Naive thymus-derived CD4-positive, alpha-beta T cell (primary cell): ENCODE data around the gene BCL11B. TPM values are rescaled to one million over a fixed set of nuclear protein-coding genes. Genes with fewer than 3 reads are reported as not detected.
A peak's percentile ranks its signal among the peaks of the same experiment; 100 is the strongest.

Experiments used
- ATAC-seq: fragments of 150-1000 bp; cut with Tn5 transposase; 2 replicates; pipeline ENCODE4 v1.10.0; 2021; ENCODE audit warnings: mild to moderate bottlenecking, moderate library complexity
- CTCF ChIA-PET: fragments of 350-600 bp; sonication (Branson Sonifier 250); formaldehyde crosslinking; loops from one replicate; lab custom pipeline; 2021; ENCODE audit warnings: antibody characterized with exemption; lab: Charles Lee
- POLR2A ChIA-PET: fragments of 350-600 bp; sonication (Branson Sonifier 250); formaldehyde crosslinking; loops from one replicate; lab custom pipeline; 2021; ENCODE audit warnings: antibody characterized with exemption, inconsistent platforms; lab: Charles Lee
- DNase-seq, 9 donors: peaks; one replicate each; pipeline versions ENCODE4 v3.0.0 to v3.0.0-alpha.2; 2020 to 2022; ENCODE audit warnings: mixed read lengths in 1 of 9
- H3K27ac ChIP-seq: one replicate; pipeline ENCODE4 v1.7.0; 2013; ENCODE audit warnings: mild to moderate bottlenecking, low read depth, low read length, moderate library complexity
- H3K27me3 ChIP-seq, 2 donors: one replicate each; pipeline ENCODE4 v1.7.0; 2013; ENCODE audit warnings: low read length in 2 of 2, mild to moderate bottlenecking in 2 of 2, moderate library complexity in 2 of 2; ENCODE audit not compliant: control insufficient read depth in 2 of 2, insufficient read depth in 2 of 2
- H3K36me3 ChIP-seq, 3 experiments: 1 replicate in 2 of 3; 2 replicates in 1 of 3; pipeline ENCODE4 v1.7.0; 2013; ENCODE audit warnings: low read length in 3 of 3, mild to moderate bottlenecking in 3 of 3, moderate library complexity in 1 of 3; ENCODE audit not compliant: insufficient read depth in 3 of 3, control insufficient read depth in 2 of 3
- H3K4me1 ChIP-seq, 2 donors: one replicate each; pipeline ENCODE4 v1.7.0; 2013; ENCODE audit warnings: low read length in 2 of 2, mild to moderate bottlenecking in 2 of 2, moderate library complexity in 1 of 2; ENCODE audit not compliant: control insufficient read depth in 2 of 2, insufficient read depth in 2 of 2
- H3K4me3 ChIP-seq: 2 replicates; pipeline ENCODE4 v1.7.0; 2013; ENCODE audit warnings: mild to moderate bottlenecking, low read length
- H3K9me3 ChIP-seq, 3 experiments: 1 replicate in 2 of 3; 2 replicates in 1 of 3; pipeline ENCODE4 v1.7.0; 2013; ENCODE audit warnings: low read length in 3 of 3; ENCODE audit not compliant: control insufficient read depth in 2 of 3
- H3K27ac Mint-ChIP-seq, 9 donors: one replicate each; pipeline ENCODE4 v1.8.0; 2020 to 2022; ENCODE audit warnings: mixed read lengths in 9 of 9, mild to moderate bottlenecking in 8 of 9, moderate library complexity in 5 of 9, inconsistent platforms in 2 of 9
- H3K27me3 Mint-ChIP-seq, 5 donors: one replicate each; pipeline ENCODE4 v1.8.0; 2021 to 2022; ENCODE audit warnings: mixed read lengths in 5 of 5, mild to moderate bottlenecking in 1 of 5
- H3K36me3 Mint-ChIP-seq, 5 donors: one replicate each; pipeline ENCODE4 v1.8.0; 2020 to 2022; ENCODE audit warnings: mixed read lengths in 5 of 5, mild to moderate bottlenecking in 3 of 5, inconsistent platforms in 1 of 5
- H3K4me1 Mint-ChIP-seq, 7 donors: one replicate each; pipeline ENCODE4 v1.8.0; 2020 to 2022; ENCODE audit warnings: mixed read lengths in 7 of 7, mild to moderate bottlenecking in 3 of 7, inconsistent platforms in 1 of 7
- H3K4me3 Mint-ChIP-seq, 10 donors: one replicate each; pipeline ENCODE4 v1.8.0; 2020 to 2022; ENCODE audit warnings: mild to moderate bottlenecking in 10 of 10, mixed read lengths in 10 of 10, moderate library complexity in 6 of 10, inconsistent platforms in 2 of 10
- H3K9me3 Mint-ChIP-seq, 11 donors: one replicate each; pipeline ENCODE4 v1.8.0; 2020 to 2022; ENCODE audit warnings: mixed read lengths in 11 of 11, mild to moderate bottlenecking in 4 of 11, inconsistent platforms in 1 of 11, moderate library complexity in 1 of 11
- intact Hi-C, 2 donors: fragments of 100-400 bp; cut with micrococcal nuclease; formaldehyde crosslinking; loops; one replicate each; pipeline ENCODE4 v1.15.1; 2023
- polyA plus RNA-seq, 2 donors: library from polyadenylated mRNA; unstranded; fragments of 300-500 nt; fragmentation: Illumina TruSeq; gene quantifications; one replicate each; pipeline ENCODE4 v1.2.3, GENCODE V29; 2021
- total RNA-seq, 6 experiments: library from RNA in 5 of 6; stranded (reverse) in 5 of 6; gene quantifications; 1 replicate in 5 of 6; 2 replicates in 1 of 6; pipeline ENCODE4 v1.2.3 and lab custom pipeline; 2021 to 2026

Gene BCL11B
- total and polyA plus RNA-seq, 7 experiments from 2014 or later = 10.9 to 269 (median 145) TPM

DNA sequence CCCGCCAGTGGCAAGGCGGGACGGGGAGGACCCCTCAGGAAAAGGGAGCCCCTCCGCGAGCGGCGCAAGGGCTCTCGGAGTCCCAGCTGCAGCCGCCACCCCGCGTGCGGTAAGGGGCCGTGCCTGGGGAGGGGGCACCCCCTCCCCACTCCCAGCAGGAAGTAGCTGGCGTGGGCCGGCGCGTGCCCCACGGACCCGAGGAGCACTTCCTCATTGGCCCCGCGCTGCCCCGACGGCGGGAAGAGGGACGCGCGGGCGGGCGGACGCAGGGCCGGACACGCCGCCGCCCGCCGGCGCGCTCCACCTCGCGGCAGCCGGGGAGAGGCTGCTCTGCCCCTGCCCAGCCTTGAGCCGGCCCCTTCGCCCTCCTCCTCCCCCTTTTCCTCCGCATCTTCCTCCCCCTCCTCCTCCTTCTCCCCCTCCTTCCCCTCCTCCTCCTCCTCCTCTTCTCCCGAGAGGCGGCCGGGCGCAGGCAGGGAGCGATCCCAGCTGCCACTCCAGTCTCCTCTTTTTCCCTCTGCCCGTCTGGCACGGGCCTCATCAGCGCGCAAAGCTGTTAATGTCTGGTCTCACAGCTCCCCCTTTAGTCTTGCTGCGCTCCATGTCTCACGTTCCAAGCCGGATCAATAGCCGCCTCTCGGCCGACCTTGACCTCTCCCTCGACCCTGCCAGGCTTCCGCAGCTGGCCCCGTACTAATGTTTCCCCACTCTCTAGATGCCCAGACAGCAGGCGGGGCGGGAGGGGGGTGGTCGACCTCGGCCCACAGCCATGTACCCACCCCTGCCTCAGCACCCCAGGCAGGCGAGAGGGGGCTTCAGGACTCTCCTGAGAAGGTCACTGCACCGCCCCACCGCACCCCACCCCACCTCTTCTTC lies 2.6 kb upstream of the BCL11B start:
- H3K27ac ChIP-seq = peak overlapping the region; percentile 98
- no peaks in the 10 kb centered on the region for H3K27me3 ChIP-seq
- peaks cover 0 to 17% (median 0%) of the 10 kb centered on the region in 3 experiments for H3K36me3 ChIP-seq
- H3K9me3 ChIP-seq = no peaks in the 10 kb centered on the region
- Mint-ChIP-seq H3K27ac (peak overlapping the region; percentile 37 to 96 (median 85)), H3K4me3 (peak overlapping the region; percentile 87 to 99 (median 94)), H3K36me3 (peaks cover 4 to 10% (median 4%) of the 10 kb centered on the region in 5 donors), H3K27me3 (peaks cover 0 to 42% (median 0%) of the 10 kb centered on the region in 5 donors), H3K4me1 (peaks cover 25 to 62% (median 45%) of the 10 kb centered on the region in 7 donors), H3K9me3 (peaks cover 0 to 15% (median 0%) of the 10 kb centered on the region in 11 donors)
- ChIA-PET POLR2A (interaction anchor here (0.6 to 19.1 kb wide), 11 partner anchors 8 to 1293 kb away, joined by 3 to 1374 read pairs (median 3); no protein-coding TSS in a partner anchor), CTCF (interaction anchor here (0.6 to 0.7 kb wide), 5 partner anchors 258 to 1168 kb away, joined by 3 to 6 read pairs (median 4); no protein-coding TSS in a partner anchor)
- intact Hi-C loops = loop anchor here (5.0 to 10.0 kb wide), 6 partner anchors 292 to 1657 kb away; no protein-coding TSS in a partner anchor
- peak in 7 of 9 donors; percentile 42 to 69 (median 49) for DNase-seq
- no peak for ATAC-seq
- H3K4me3 ChIP-seq = peak overlapping the region; percentile 94
- peaks cover 6 to 18% of the 10 kb centered on the region in 2 donors for H3K4me1 ChIP-seq

DNA sequence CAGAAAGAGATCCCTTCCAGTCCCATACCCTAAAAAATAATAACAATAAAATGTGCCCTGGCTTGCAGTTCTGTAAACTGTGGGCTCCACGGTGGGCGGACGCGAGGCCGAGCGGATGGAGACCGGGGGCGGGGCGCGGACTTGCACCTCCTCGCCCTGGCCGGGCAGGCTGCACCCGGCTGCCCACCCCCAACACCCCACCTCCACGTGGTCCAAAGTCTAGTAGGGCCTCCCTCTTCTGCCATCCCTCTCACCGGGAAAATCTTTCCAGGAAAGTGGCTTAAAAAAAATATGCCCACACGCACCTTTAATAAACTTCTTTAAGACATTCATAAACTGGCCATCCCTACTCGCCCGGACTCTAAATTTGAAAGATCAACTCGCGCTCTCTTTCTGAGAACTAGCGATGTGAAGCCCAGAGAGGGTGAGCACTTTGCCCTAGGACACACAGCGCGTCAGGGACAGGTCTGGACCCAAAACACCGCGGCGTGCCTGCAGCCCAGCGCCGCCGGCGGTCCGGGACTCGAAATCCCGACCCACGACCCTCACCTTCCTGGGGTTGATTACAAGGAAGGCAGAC lies 1.9 kb upstream of the BCL11B start:
- Histone ChIP-seq H3K27ac (peak overlapping the region; percentile 98), H3K27me3 (no peaks in the 10 kb centered on the region), H3K4me3 (peak overlapping the region; percentile 94), H3K4me1 (peaks cover 6 to 18% of the 10 kb centered on the region in 2 donors), H3K36me3 (peaks cover 0 to 24% (median 1%) of the 10 kb centered on the region in 3 experiments), H3K9me3 (no peaks in the 10 kb centered on the region)
- intact Hi-C loops = loop anchor here (2.0 to 10.0 kb wide), 11 partner anchors 141 to 1815 kb away; no protein-coding TSS in a partner anchor
- Mint-ChIP-seq H3K36me3 (peaks cover 4 to 18% (median 10%) of the 10 kb centered on the region in 5 donors), H3K4me1 (peaks cover 25 to 62% (median 45%) of the 10 kb centered on the region in 7 donors), H3K4me3 (peak overlapping the region; percentile 81 to 99 (median 92)), H3K27me3 (peaks cover 0 to 40% (median 0%) of the 10 kb centered on the region in 5 donors), H3K9me3 (peaks cover 0 to 19% (median 0%) of the 10 kb centered on the region in 11 donors), H3K27ac (peak overlapping the region; percentile 53 to 84 (median 77))
- ATAC-seq = no peak
- CTCF ChIA-PET = no interaction called here
- DNase-seq = peak in 2 of 9 donors; percentile 19 to 57
- POLR2A ChIA-PET = interaction anchor here (0.6 to 19.1 kb wide), 8 partner anchors 8 to 1135 kb away, joined by 3 to 1374 read pairs (median 110); no protein-coding TSS in a partner anchor

DNA sequence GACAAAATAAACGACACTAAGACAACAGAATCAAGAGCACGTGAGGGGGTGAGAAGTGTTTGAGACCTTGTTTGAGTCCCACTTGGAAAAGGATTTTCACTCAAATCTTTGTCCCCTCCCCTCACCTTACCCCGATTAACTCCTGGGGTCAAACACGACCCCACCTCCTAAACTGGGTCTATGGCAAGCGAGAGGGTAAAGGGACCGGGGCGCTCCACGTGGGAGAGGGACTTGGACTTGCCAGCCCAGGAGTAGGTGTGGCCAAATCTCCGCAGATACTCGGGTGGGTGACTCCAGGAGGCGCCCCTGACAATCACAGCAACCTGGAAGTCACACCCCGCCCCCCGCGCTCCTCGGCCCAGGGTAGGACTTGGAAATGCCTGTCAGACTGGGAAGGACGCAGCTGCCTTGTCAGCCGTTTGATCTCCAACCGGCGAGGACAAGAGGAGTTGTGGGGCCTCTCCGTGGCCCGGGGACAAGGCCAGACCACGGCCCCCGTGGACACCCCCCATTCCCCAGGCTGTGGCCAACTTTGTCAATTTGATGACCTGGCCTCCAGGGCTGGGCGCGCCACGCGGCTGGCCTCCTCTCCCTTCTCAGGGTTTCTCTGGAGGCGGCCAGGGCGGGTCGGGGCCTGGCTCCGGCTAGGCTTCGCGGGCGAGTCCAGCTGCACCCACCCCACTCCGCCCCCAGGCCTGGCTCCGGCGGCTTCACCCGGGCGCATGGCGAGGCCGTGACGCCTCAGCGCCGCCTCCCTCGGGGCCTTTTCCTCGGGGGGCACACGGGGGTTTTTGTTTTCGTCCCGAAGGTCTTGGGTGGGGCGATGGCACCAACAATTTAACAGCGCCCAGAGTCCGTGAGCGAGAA lies 1.1 kb upstream of the BCL11B start:
- Mint-ChIP-seq H3K27ac (peak overlapping the region; percentile 90 to 99 (median 93)), H3K9me3 (peaks cover 0 to 19% (median 0%) of the 10 kb centered on the region in 11 donors), H3K4me1 (peaks cover 26 to 57% (median 43%) of the 10 kb centered on the region in 7 donors), H3K4me3 (peak overlapping the region; percentile 92 to 100 (median 98)), H3K36me3 (peaks cover 4 to 25% (median 17%) of the 10 kb centered on the region in 5 donors), H3K27me3 (peaks cover 0 to 32% (median 0%) of the 10 kb centered on the region in 5 donors)
- no peaks in the 10 kb centered on the region for H3K27me3 ChIP-seq
- ATAC-seq = no peak
- ChIA-PET CTCF (interaction anchor here (0.6 to 1.5 kb wide), 4 partner anchors 93 to 1570 kb away, joined by 3 to 11 read pairs (median 4); no protein-coding TSS in a partner anchor), POLR2A (interaction anchor here (0.9 to 19.1 kb wide), 13 partner anchors 35 to 1654 kb away, joined by 3 to 1374 read pairs (median 4); no protein-coding TSS in a partner anchor)
- peaks cover 0 to 31% (median 5%) of the 10 kb centered on the region in 3 experiments for H3K36me3 ChIP-seq
- intact Hi-C loops = loop anchor here (1.0 to 10.0 kb wide), 23 partner anchors 11 to 1974 kb away; no protein-coding TSS in a partner anchor
- DNase-seq = peak in 7 of 9 donors; percentile 33 to 65 (median 38)
- H3K9me3 ChIP-seq = no peaks in the 10 kb centered on the region
- peaks cover 6 to 18% of the 10 kb centered on the region in 2 donors for H3K4me1 ChIP-seq
- H3K4me3 ChIP-seq = peak overlapping the region; percentile 94
- peak overlapping the region; percentile 98 for H3K27ac ChIP-seq

DNA sequence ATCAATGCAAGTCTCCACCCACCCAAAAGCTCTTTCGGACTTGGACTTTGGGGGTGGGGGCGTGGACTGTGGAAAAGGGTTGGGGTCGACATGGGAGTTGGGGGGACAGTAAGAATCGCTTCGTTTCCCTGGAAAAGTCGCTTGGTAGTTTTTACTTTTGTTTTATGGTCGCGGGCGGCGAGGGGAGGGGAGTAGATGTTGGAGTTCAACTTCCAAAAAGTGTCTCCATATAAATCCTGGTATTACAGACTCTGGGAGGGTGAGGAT lies 568 bp upstream of the BCL11B start:
- Histone ChIP-seq H3K4me3 (peak overlapping the region; percentile 94), H3K4me1 (peaks cover 6 to 15% of the 10 kb centered on the region in 2 donors), H3K9me3 (no peaks in the 10 kb centered on the region), H3K36me3 (peaks cover 0 to 34% (median 9%) of the 10 kb centered on the region in 3 experiments), H3K27me3 (no peaks in the 10 kb centered on the region), H3K27ac (peak overlapping the region; percentile 98)
- H3K36me3 Mint-ChIP-seq = peaks cover 8 to 31% (median 22%) of the 10 kb centered on the region in 5 donors
- POLR2A ChIA-PET = interaction anchor here (0.6 to 19.1 kb wide), 28 partner anchors 11 to 1670 kb away, joined by 3 to 1374 read pairs (median 4); no protein-coding TSS in a partner anchor
- H3K27me3 Mint-ChIP-seq = peaks cover 0 to 30% (median 0%) of the 10 kb centered on the region in 5 donors
- CTCF ChIA-PET = interaction anchor here (0.6 to 2.0 kb wide), 10 partner anchors 11 to 1570 kb away, joined by 3 to 11 read pairs (median 4); no protein-coding TSS in a partner anchor
- H3K27ac Mint-ChIP-seq = peak overlapping the region; percentile 90 to 99 (median 93)
- peaks cover 29 to 51% (median 38%) of the 10 kb centered on the region in 7 donors for H3K4me1 Mint-ChIP-seq
- intact Hi-C loops = loop anchor here (1.0 to 10.0 kb wide), 23 partner anchors 10 to 1973 kb away; no protein-coding TSS in a partner anchor
- H3K4me3 Mint-ChIP-seq = peak overlapping the region; percentile 92 to 100 (median 98)
- DNase-seq (peak in 1 of 9 donors; percentile 20), ATAC-seq (no peak)
- peaks cover 0 to 19% (median 0%) of the 10 kb centered on the region in 11 donors for H3K9me3 Mint-ChIP-seq

DNA sequence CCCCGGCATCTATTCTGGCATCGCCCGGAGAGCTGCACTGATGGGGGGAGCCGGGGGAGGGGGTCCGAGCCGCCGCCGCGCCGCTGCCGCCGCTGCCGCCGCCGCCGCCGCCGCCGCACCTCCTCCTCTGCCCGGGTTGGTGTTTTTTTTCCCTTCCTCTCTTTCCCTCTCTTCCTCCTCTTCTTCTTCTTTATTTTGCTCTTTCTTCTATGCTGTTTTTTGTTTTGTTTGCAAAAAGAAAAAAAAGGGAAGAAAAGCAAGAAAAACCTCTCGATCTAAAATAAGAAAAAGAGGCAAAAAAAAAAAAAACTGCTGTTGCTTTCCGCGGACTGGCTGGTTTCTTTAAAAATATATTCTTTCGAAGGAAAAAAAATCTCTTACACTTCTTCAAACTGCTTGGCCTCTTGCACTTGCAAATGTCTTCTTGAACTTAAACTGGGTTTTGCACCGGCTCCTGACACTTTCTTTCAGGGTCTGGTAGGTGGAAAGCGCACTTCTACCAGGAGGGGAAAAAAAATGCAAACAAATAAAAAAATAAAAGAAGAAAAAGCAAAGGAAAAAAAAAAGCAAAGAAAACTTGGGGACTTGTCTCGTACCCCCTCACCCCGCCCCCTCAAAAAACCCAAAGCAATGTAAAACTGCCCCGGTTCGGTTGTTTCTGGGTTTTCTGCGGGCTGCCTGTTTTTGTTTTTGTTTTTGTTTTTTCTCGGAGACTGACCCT lies 616 bp downstream of the BCL11B start:
- Mint-ChIP-seq H3K36me3 (peaks cover 10 to 41% (median 32%) of the 10 kb centered on the region in 5 donors), H3K4me3 (peak overlapping the region; percentile 92 to 100 (median 98)), H3K4me1 (peaks cover 29 to 47% (median 36%) of the 10 kb centered on the region in 7 donors), H3K27ac (peak overlapping the region; percentile 91 to 99 (median 98)), H3K9me3 (peaks cover 0 to 19% (median 0%) of the 10 kb centered on the region in 11 donors), H3K27me3 (peaks cover 0 to 21% (median 0%) of the 10 kb centered on the region in 5 donors)
- ChIA-PET CTCF (interaction anchor here (0.6 to 2.0 kb wide), 14 partner anchors 10 to 1668 kb away, joined by 3 to 11 read pairs (median 4); no protein-coding TSS in a partner anchor), POLR2A (interaction anchor here (0.6 to 19.1 kb wide), 31 partner anchors 10 to 1962 kb away, joined by 3 to 1374 read pairs (median 4); no protein-coding TSS in a partner anchor)
- DNase-seq (peak in 1 of 9 donors; percentile 58), ATAC-seq (no peak)
- peak overlapping the region; percentile 98 for H3K27ac ChIP-seq
- intact Hi-C loops = loop anchor here (2.0 to 10.0 kb wide), 7 partner anchors 289 to 1813 kb away; no protein-coding TSS in a partner anchor
- peak overlapping the region; percentile 94 for H3K4me3 ChIP-seq
- H3K36me3 ChIP-seq = peaks cover 0 to 34% (median 9%) of the 10 kb centered on the region in 3 experiments
- peaks cover 6 to 12% of the 10 kb centered on the region in 2 donors for H3K4me1 ChIP-seq
- no peaks in the 10 kb centered on the region for H3K9me3 ChIP-seq
- H3K27me3 ChIP-seq = no peaks in the 10 kb centered on the region
